ENCODE results near the gene LSR.

LSR gene

DNA sequence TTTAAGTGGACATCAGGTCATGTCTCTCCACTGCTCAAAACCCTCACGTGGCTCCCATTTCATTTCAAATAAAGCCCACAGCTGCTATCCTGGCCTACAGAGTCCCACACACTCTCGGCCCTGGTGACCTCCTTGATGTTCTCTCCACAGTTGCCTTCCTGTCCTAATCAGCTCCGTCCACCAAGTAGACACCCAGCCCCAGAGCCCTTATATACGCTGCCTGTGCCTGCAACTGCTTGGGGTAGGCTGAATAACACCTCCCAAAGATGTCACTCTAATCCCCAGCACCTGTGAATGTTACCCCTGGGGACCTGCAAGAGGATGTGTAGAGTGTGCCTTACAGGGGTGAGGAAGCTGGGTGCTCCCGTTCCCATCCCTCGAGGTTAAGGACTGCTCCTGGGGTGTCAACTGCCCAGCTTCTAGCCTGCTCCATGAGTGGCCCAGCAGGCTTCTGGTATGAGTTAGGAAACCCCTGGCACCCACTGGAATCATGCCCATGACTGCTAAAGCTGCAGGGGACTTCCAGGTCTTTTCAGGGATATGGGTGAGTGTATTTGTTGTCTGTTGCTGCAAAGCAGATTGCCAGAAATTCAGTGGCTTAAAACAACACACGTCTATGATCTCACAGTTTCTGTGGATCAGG lies 26.3 kb upstream of the LSR start:
- H3K27me3 ChIP-seq (ENCODE audit: control insufficient read depth, insufficient read depth, low read length) = no peaks in the 10 kb centered on the region
- no peak overlapping the region for H3K9ac ChIP-seq (ENCODE audit: low read length)
- no peak overlapping the region for H3K4me3 ChIP-seq (ENCODE audit: low read length)
- H3K9me3 ChIP-seq (ENCODE audit: control insufficient read depth, low read depth, low read length) = no peaks in the 10 kb centered on the region
- no peak overlapping the region for H3K27ac ChIP-seq (ENCODE audit: low read length)
- H3K4me1 ChIP-seq (ENCODE audit: control insufficient read depth, low read depth, low read length) = peaks cover 6% of the 10 kb centered on the region
- H3K36me3 ChIP-seq (ENCODE audit: control insufficient read depth, low read depth, low read length) = no peaks in the 10 kb centered on the region

DNA sequence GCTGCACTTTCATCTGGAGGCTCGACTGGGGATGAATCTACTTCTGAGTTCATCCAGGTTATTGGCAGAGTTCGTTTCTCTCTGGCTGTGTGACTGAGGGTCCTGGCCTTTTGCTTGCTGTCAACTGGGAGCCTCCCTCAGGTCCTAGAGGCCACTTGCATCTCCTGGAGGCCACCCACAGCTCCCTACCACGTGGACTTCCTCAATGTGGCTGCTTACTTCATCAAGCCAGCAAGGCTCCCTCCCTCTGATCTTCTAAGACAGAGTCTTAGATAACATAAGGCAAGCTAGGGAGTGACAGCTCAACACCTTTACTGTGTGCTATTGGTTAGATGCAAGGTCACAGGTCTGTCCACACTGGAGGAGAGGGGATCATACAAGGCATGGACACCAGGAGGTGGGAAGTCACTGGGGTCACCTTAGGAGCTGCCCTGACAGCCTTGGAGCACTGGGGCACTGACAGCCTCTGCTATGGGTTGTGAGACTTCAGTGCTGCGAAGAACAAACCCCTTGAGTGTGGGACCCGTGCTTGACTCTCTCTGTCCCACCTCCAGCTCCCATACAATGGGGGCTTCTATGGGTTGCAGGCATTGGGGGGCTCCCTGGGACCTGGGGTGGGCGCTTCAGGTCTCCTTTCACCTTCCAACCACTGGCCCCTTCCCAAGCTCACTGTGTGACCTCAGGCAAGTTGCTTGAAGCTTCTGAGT lies 25.6 kb upstream of the LSR start:
- peaks cover 6% of the 10 kb centered on the region for H3K4me1 ChIP-seq (ENCODE audit: control insufficient read depth, low read depth, low read length)
- H3K4me3 ChIP-seq (ENCODE audit: low read length) = no peak overlapping the region
- H3K27me3 ChIP-seq (ENCODE audit: control insufficient read depth, insufficient read depth, low read length) = no peaks in the 10 kb centered on the region
- no peaks in the 10 kb centered on the region for H3K9me3 ChIP-seq (ENCODE audit: control insufficient read depth, low read depth, low read length)
- no peak overlapping the region for H3K27ac ChIP-seq (ENCODE audit: low read length)
- no peak overlapping the region for H3K9ac ChIP-seq (ENCODE audit: low read length)
- no peaks in the 10 kb centered on the region for H3K36me3 ChIP-seq (ENCODE audit: control insufficient read depth, low read depth, low read length)

DNA sequence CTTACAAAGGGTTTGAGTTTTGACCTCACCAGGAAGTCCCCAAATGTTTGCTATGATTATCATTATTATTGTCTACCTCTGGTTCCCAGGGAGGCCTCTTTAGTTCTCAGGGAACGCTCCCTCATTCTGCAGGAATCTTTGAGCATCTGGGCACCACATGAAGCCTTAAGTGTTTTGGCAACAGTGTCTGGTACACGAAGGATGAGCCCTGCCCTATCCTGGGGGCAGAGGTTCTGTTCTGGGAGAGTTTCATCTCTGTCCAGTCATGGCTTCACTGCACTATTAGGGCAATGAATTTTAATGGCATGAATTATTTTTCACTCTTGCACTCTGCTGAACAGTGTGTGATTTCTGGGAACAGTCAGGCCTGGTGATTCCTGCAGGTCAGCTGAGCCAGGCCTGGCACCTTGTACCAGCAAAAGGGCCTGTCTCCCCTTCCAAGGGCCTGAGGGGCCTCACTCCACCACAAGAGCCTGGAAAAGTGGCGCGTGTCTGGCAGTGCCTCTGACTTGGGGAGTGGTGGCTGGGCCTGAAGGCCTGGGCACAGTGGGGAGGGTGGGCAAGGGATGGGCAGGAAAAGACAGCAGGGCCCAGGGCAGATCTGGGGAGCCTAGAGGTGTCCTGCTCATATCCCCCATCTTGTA lies 24.8 kb upstream of the LSR start:
- H3K4me3 ChIP-seq (ENCODE audit: low read length) = no peak overlapping the region
- peaks cover 6% of the 10 kb centered on the region for H3K4me1 ChIP-seq (ENCODE audit: control insufficient read depth, low read depth, low read length)
- no peak overlapping the region for H3K9ac ChIP-seq (ENCODE audit: low read length)
- H3K9me3 ChIP-seq (ENCODE audit: control insufficient read depth, low read depth, low read length) = no peaks in the 10 kb centered on the region
- H3K36me3 ChIP-seq (ENCODE audit: control insufficient read depth, low read depth, low read length) = no peaks in the 10 kb centered on the region
- no peak overlapping the region for H3K27ac ChIP-seq (ENCODE audit: low read length)
- no peaks in the 10 kb centered on the region for H3K27me3 ChIP-seq (ENCODE audit: control insufficient read depth, insufficient read depth, low read length)

DNA sequence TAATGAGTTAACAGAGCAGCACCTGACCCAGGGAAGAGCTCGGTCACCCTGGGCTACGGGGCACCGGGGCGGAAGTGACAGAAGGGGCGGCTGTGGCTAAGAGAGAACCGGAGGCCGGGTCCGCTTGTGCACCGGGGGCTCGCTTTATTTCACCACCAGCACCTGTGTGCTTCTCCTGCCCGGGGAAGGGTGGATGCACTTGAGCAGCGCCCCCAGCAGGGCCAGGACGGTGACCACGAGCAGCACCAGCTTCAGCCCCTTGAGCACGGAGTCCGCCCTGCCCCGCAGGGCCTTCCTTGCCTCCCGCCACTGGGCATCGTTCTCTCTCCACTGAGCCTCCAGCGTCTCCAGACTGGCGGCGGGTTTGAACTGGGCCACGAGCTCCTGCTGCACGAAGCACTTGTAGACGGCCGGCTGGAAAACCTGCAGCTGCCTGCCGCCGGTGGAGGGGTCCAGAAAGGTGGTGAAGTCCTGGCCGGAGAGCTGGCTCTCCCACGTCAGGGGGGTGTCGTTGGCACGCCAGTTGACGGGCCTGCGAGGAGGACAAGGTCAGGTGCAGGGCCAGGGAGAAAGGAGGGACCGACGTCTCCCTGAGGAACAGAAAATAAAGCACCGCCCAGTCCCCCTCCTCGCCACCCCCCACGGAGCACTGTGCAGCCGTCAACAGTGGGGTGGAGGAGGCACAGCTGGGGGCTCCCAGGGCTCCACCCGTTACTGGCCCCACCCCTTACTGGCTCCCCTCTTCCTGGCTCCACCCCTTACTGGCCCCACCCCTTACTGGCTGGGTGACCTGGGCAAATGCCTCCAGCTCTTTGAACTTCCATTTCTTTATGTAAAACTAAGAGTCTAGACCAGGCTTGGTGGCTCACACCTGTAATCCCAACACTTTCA lies 23.9 kb upstream of the LSR start:
- Histone ChIP-seq H3K9me3 (ENCODE audit: control insufficient read depth, low read depth, low read length) (no peaks in the 10 kb centered on the region), H3K4me3 (ENCODE audit: low read length) (no peak overlapping the region), H3K4me1 (ENCODE audit: control insufficient read depth, low read depth, low read length) (peaks cover 6% of the 10 kb centered on the region), H3K9ac (ENCODE audit: low read length) (no peak overlapping the region), H3K27me3 (ENCODE audit: control insufficient read depth, insufficient read depth, low read length) (no peaks in the 10 kb centered on the region), H3K27ac (ENCODE audit: low read length) (no peak overlapping the region), H3K36me3 (ENCODE audit: control insufficient read depth, low read depth, low read length) (no peaks in the 10 kb centered on the region)

DNA sequence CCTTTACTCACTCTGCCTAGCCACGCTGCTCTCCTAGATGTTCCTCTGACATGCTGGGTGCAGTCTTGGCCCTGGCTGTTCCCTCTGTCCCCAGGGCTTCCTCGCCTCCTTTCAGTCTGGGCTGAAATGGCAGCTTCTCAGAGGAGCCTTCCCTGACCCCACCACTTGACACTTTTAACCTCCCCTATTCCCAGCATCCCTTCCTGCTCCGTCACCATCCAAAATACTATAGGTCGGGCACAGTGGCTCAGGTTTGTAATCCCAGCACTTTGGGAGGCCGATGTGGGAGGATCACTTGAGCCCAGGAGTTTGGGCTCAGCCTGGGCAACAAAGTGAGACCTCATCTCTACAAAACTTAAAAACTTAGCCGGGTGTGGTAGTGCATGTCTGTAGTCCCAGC lies 22.9 kb upstream of the LSR start:
- no peaks in the 10 kb centered on the region for H3K36me3 ChIP-seq (ENCODE audit: control insufficient read depth, low read depth, low read length)
- H3K9ac ChIP-seq (ENCODE audit: low read length) = no peak overlapping the region
- H3K4me1 ChIP-seq (ENCODE audit: control insufficient read depth, low read depth, low read length) = peaks cover 6% of the 10 kb centered on the region
- no peak overlapping the region for H3K27ac ChIP-seq (ENCODE audit: low read length)
- H3K9me3 ChIP-seq (ENCODE audit: control insufficient read depth, low read depth, low read length) = no peaks in the 10 kb centered on the region
- no peak overlapping the region for H3K4me3 ChIP-seq (ENCODE audit: low read length)
- H3K27me3 ChIP-seq (ENCODE audit: control insufficient read depth, insufficient read depth, low read length) = no peaks in the 10 kb centered on the region

DNA sequence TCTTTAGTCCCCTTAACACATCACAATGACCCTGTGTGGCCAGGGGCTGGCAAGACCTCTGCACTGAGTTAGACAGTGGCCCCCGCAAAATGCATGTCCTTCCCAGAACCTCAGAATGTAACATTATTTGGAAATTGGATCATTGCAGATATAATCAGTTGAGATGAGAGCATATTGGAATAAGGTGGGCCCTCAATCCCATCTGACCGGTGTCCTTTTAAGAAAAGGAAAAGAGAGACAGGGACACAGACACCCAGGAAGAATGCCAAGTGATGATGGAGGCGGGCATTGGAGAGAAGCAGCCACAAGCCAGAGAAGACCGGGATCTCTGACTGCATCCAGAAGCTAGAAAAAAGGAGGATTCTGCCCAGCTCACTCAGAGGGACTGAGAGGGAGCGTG lies 22.1 kb upstream of the LSR start:
- Histone ChIP-seq H3K27ac (ENCODE audit: low read length) (no peak overlapping the region), H3K36me3 (ENCODE audit: control insufficient read depth, low read depth, low read length) (no peaks in the 10 kb centered on the region), H3K4me1 (ENCODE audit: control insufficient read depth, low read depth, low read length) (peaks cover 6% of the 10 kb centered on the region), H3K9me3 (ENCODE audit: control insufficient read depth, low read depth, low read length) (no peaks in the 10 kb centered on the region), H3K9ac (ENCODE audit: low read length) (no peak overlapping the region), H3K4me3 (ENCODE audit: low read length) (no peak overlapping the region), H3K27me3 (ENCODE audit: control insufficient read depth, insufficient read depth, low read length) (no peaks in the 10 kb centered on the region)

DNA sequence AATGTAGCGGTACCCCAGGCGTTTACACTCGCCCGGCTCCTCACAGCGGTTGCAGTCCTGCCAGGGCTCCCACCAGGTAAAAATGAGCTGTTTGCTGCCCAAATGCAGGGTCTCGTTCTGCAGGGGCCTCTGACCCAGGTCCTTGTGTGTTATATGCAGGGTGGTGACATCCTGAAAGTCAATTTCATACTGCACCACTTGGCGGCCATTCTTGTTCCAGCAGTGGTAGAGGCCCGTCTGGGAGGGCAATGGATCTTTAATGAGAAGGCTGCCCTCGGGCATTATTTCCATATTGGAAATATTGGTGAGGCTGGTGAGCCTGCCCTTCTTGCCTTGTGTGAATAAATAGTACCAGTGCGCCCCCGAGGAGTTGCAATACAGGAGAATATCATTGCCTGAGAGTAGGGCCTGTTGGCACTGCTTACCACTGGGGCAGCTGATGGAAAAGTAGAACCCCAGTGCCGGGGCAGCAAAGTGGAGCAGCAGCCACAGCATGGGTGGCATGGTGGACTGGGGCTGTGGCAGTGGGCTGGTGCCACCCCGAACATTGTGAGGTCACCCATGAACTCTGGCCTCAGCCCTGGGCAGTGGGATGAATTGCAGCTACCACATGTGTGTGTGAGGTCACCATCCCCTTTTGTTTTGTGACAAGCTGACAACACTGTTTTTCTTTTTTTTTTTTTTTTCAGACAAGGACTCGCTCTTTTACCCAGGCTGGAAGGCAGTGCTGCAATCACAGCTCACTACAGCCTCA lies 20.4 kb upstream of the LSR start, which contains the start of gene FAM187B:
Gene FAM187B, minus strand, starts transcription at position 563 of the 754 bp plus-strand sequence. Its CDS starts 59 bp downstream, at position 504.
- H3K36me3 ChIP-seq (ENCODE audit: control insufficient read depth, low read depth, low read length) = no peaks in the 10 kb centered on the region
- no peaks in the 10 kb centered on the region for H3K27me3 ChIP-seq (ENCODE audit: control insufficient read depth, insufficient read depth, low read length)
- H3K4me3 ChIP-seq (ENCODE audit: low read length) = no peak within 1 kb of the TSS
- peaks cover 6% of the 10 kb centered on the region for H3K4me1 ChIP-seq (ENCODE audit: control insufficient read depth, low read depth, low read length)
- H3K27ac ChIP-seq (ENCODE audit: low read length) = no peak within 1 kb of the TSS
- no peak within 1 kb of the TSS for H3K9ac ChIP-seq (ENCODE audit: low read length)
- H3K9me3 ChIP-seq (ENCODE audit: control insufficient read depth, low read depth, low read length) = no peaks in the 10 kb centered on the region

DNA sequence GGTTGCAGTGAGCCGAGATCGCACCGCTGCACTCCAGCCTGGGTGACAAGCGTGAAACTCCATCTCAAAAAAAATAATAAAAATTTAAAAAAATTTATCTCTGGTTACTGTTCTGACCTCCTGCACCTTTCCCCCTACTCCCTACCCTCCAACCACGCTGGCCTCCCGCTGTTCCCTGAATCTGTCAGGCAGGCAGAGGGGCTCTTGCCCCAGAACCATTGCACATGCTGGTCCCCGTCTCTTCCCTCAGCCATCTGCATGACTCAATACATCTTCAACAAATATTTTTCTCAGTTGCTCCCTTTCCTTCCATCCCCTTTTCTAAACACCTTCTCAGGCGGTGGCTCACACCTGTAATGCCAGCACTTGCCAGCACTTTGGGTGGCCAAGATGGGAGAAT lies 19.2 kb upstream of the LSR start:
- Histone ChIP-seq H3K36me3 (ENCODE audit: control insufficient read depth, low read depth, low read length) (no peaks in the 10 kb centered on the region), H3K27ac (ENCODE audit: low read length) (no peak overlapping the region), H3K4me3 (ENCODE audit: low read length) (no peak overlapping the region), H3K4me1 (ENCODE audit: control insufficient read depth, low read depth, low read length) (peaks cover 6% of the 10 kb centered on the region), H3K27me3 (ENCODE audit: control insufficient read depth, insufficient read depth, low read length) (no peaks in the 10 kb centered on the region), H3K9me3 (ENCODE audit: control insufficient read depth, low read depth, low read length) (no peaks in the 10 kb centered on the region), H3K9ac (ENCODE audit: low read length) (no peak overlapping the region)

DNA sequence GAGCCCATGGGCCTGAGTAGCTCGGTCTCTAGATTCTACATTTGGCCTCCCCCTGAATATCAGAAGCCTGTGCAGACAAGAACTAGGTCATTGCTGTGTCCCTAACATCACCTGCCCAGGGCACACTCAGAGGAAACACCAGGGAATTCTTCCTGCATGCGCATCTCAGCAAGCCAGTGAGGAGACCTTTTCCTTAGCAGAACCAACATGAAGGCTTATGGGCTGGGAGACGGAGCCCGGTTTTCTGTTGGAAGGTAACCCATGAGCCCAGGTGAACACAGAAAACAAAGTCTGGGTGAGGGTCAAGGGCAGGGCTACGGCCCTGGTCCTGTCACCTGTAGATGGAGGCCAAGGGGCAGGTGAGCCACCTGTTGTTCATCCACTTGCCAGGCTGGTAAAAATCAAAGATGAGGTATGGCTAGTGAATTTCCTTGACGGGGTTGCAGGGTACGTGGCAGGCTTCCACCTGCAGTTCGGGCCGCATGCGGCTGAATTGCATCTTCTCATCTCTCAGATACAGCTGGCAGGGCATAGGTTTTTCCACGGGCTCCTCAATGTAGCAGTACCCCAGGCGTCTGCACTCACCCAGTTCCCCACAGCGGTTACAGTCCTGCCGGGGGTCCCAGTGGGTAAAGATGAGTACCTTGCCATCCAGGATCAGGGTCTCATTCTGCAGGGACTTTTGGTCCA lies 16.7 kb upstream of the LSR start:
- no peak overlapping the region for H3K9ac ChIP-seq (ENCODE audit: low read length)
- no peak overlapping the region for H3K27ac ChIP-seq (ENCODE audit: low read length)
- H3K36me3 ChIP-seq (ENCODE audit: control insufficient read depth, low read depth, low read length) = no peaks in the 10 kb centered on the region
- no peaks in the 10 kb centered on the region for H3K9me3 ChIP-seq (ENCODE audit: control insufficient read depth, low read depth, low read length)
- no peaks in the 10 kb centered on the region for H3K4me1 ChIP-seq (ENCODE audit: control insufficient read depth, low read depth, low read length)
- H3K27me3 ChIP-seq (ENCODE audit: control insufficient read depth, insufficient read depth, low read length) = no peaks in the 10 kb centered on the region
- H3K4me3 ChIP-seq (ENCODE audit: low read length) = no peak overlapping the region

DNA sequence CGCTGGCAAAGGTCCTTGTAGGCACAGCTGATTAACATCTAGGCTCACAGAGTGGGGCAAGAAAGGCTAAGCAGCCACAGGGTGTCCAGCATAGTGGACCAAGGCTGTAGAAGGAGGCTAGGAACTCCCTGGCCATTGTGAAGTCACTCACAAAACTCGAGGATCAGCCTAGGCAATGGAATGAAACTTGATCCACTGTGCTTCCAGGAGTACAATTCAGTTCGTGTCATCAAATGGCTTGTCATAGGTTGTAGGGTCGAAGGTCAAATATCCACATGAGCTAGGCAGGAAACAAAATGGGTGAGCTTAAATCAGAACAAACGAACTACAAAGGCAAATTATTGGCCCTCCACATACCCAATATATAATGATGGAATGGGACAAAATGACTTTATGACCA lies 15.9 kb upstream of the LSR start:
- Histone ChIP-seq H3K9ac (ENCODE audit: low read length) (no peak overlapping the region), H3K4me1 (ENCODE audit: control insufficient read depth, low read depth, low read length) (no peaks in the 10 kb centered on the region), H3K27me3 (ENCODE audit: control insufficient read depth, insufficient read depth, low read length) (no peaks in the 10 kb centered on the region), H3K4me3 (ENCODE audit: low read length) (no peak overlapping the region), H3K36me3 (ENCODE audit: control insufficient read depth, low read depth, low read length) (no peaks in the 10 kb centered on the region), H3K27ac (ENCODE audit: low read length) (no peak overlapping the region), H3K9me3 (ENCODE audit: control insufficient read depth, low read depth, low read length) (no peaks in the 10 kb centered on the region)
